CD1c-positive myeloid dendritic cell (primary cell): ENCODE measurements around the gene HHATL.
A peak's percentile ranks its signal among the peaks of the same experiment; 100 is the strongest.

ENCODE experiments used
- DNase-seq: peaks from one replicate; pipeline ENCODE4 v3.0.0-alpha.2; 2016; ENCODE audit errors: extremely low spot score

The HHATL gene, protein sequence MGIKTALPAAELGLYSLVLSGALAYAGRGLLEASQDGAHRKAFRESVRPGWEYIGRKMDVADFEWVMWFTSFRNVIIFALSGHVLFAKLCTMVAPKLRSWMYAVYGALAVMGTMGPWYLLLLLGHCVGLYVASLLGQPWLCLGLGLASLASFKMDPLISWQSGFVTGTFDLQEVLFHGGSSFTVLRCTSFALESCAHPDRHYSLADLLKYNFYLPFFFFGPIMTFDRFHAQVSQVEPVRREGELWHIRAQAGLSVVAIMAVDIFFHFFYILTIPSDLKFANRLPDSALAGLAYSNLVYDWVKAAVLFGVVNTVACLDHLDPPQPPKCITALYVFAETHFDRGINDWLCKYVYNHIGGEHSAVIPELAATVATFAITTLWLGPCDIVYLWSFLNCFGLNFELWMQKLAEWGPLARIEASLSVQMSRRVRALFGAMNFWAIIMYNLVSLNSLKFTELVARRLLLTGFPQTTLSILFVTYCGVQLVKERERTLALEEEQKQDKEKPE

GRCh38 chr3:42702066-42702951 is at the start of gene HHATL:
Gene HHATL (minus strand): TSS chr3:42702798. CDS start chr3:42700826, 1,972 bp downstream.
- no peak for DNase-seq

DNA sequence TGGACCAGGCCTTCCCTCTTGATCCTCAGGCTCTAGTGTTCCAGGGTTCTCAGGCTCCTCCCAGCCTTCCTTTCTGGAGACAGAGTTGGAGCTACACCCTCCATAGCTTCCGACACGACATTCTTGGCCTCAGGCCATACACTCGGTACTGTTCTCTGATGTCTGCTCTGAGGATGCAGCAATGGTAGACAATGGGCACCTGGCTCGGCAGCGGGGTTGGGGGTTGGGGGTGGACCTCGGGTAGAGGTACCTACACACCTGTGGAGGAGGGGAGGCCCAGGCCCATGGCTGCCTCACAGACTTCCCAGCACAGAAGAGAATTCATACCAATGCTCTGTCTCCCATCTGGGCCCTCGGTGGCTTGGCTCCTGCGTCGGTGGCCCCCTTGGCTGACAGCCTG is 49.0 kb upstream of the HHATL start:
- no peak for DNase-seq

GRCh38 chr3:42750834-42751233 is 48.2 kb upstream of the HHATL start:
- no peak for DNase-seq

DNA sequence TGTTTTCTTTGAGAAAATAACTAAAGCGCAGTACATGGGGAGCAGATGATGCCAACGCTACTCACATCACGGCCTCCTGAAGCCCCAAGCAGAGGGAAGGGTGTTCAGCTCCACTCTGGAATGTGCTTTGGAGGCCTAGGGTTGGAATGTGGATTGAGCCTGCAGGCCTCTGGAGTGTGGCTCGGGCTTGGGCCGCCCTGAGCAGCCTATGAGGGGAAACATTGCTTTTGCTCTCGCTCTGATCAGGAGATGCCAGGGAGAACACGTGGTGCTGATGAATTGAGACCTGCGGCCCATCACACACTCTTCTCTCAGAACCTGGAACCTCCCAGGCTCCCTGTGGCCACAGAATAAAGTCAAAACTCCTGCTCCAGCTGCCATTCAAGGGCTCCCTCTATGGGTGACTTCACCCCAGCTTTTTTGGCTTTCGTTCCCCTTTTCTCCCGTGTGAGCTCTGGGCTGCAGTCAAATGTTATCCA is 47.2 kb upstream of the HHATL start:
- peak; percentile 67 for DNase-seq

DNA sequence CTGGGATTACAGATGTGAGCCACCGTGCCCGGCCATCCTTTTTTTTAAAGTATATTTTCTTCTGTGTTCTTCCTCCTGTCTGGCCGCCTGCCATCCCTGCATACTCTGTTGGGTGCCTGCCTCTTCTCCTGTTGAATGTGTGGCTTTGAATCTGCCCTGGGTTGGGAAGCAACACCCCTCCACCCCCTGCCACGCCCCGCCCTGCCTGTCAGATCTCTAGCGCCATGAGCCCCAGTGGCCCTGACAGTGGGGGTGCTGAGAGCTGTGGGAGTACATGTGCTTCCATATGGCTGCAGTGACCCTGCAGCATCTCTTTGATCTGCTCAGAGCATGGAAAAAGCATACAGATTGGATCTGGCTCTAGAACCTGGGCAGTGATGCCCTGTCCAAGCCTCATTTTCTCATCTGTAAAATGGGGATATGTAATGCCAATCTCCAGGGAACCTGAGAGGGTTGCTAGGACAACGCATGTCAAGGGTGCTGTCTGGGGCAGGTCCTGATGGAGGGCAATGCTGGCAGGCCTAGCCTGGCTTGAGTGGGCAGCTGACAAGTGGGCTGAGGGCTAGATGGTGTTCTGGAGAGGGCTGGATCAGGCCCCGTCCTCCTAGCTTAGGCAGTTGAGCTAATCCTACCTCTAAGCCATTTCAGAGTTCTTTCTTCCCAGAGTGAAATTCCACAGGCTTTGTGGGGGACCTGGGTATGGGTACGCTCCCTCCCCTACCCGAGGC is 46.6 kb upstream of the HHATL start:
- no peak for DNase-seq

GRCh38 chr3:42747581-42747980 is 45.0 kb upstream of the HHATL start:
- DNase-seq, result peak; percentile 48

DNA sequence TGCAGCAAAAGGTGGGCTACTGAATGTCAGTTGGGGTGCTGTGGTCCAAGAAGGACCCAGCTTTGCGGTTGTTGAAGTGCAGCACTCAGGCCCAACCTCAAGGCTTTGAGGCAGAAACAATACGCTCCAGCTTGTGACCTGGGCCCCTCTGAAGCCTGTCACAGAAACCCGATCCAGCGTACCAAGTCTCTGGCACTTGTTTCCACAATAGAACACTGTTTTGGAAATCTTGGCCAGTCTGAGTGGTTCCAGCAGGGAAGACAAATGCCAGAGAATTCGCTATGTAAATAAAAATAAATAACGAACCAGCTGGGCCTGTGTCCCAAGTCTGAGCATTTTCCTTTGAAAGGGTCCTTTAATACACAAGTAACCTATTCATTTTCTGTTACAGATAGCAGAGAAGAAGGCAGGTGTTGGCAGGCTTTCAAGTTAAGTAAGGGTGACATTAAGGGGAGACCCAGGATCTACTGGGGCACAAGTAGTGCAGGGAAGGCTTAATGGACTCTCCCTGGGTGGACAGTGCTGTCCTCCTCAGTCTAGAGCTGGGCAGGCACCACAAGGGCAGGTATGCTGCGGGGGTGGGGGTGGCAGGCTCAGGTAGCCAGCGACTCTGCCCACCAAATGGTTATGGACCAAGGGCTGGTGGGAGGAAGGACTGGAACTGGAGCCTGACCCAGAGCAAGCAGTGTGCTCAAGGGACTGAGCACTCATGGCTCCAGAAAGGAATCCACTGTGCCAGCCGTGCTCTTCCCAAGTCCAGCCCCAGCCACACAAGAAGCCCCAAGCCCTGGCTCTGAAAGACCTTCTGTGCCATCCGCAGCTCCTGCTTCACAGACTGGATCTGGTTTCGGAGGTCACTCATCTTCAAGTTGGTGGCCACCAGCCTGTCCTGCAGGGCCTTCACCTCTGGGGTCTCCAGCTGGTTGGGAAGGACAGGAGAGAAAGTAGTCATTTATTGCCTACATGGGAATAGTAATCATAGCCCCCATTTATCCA is 44.2 kb upstream of the HHATL start:
- DNase-seq, result no peak

- no peak for DNase-seq
These were observed 43.3 kb upstream of the HHATL start for GRCh38 chr3:42745776-42746454.

GRCh38 chr3:42745291-42745745 is 42.7 kb upstream of the HHATL start:
- no peak for DNase-seq

GRCh38 chr3:42743204-42743995 is 40.8 kb upstream of the HHATL start:
- no peak for DNase-seq

DNA sequence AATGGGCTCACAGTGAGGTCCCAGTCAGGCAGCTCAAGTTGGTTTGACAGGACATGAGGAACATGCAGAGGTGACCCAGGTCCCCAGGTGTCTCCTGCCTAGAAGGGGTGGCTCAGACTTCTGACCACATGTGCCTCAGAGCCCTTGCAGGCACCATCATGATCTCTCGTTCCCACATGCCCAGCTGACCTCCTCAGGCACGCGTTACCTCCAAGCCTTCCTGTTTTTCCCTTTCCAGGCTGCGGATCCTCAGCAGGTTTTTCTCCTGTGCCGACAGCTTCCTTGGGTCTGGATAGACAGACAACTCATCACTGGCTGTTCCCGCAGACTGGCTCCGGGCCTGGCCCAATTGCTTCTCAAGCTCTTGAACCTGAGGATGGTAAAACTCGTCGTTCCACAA is 40.1 kb upstream of the HHATL start:
- DNase-seq, result no peak

DNA sequence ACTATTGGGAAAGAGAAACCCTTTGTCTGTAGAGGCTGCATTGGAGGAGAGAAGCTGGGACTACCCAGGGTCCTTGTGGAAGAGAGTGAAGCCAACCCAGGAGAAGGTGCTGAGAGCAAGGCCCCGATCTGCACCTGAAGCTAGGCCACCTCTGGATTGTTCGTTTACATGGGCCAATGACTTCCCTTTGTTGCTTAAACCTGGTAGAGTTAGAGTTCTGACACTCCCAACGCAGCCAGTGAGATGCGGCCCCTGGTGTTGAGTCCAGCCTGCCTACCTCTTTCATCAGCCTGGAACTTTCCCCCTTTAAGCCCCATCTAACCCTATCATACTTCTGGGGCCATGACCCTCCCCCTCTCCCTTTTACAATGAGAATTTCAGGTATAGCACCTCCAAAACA is 39.7 kb upstream of the HHATL start:
- no peak for DNase-seq

DNA sequence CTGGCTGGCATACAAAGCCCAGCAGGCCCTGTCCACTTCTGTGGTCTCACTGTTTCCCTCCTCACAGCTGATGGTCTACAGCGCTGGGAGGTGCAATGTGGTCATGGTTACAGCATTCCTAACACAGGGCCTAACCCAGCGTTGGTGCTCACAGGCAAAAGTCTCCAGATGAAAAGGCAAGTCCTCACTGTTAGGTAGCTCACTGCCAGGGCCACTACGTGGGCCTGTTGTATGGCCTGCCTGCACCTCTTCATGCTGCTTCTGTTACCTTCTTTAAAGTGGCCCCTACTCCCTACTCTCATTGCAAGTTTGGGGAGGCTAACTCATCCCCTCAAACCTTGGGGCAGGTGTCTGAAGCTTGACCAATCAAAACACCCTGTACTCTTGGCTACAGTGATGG is 39.2 kb upstream of the HHATL start:
- DNase-seq, result no peak

DNA sequence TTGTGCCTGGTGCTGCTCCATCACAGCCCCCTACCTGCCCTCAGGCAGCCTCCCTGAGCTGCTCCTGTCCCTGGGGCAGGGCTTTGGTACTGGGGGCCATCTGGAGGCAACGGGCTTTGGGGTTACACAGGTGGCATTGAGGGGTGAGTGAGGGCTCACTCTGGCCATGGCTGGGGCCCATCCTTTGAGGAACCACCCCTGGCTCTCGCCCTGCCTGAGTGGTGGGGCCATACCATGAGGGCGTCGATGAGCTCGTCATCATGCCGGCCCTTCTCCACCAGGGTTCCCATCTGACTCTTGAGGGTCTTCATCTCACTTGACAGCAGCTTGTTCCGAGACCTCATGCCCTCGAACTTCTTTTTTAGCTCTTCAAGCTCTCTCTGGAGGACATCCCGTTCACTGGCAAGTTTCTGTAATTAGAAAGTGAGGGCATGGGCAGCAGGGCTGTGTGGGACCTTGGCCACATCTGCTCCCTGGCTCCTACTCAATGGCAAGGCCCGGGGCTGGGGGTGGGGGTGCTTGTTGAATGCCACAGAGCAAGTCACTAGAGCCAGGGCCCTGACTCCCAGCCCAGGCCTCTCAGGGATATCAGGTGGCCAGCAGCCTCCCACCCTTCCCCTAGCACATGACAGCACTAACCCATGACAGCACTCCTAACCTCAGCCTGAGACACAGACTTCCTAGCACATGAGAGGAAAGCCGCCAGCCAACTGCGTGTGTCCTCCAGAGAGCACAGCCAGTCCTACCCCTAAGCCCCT is 37.0 kb upstream of the HHATL start:
- no peak for DNase-seq

- DNase-seq, result no peak
These were observed 33.9 kb upstream of the HHATL start for GRCh38 chr3:42736531-42736930.

DNA sequence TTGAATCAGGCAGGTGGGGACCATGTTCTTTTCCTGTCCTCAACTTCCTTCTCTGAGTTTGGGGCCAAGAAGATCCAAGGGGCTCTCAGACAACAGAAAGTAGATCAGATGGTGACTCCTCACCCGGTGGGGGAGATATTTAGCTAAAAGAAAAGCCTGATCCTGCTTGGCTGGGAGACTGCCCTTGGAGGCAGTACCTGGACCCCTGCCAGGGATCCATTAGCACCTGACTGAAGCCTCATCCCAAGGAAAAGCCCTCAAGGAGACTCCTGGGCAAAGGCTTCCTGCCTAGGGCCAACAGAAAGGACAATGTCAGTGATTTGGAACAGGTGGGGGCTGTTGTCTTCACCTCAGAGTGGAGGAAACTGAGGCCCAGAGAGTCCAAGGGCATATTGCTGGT is 33.5 kb upstream of the HHATL start:
- no peak for DNase-seq

GRCh38 chr3:42735615-42736014 is 33.0 kb upstream of the HHATL start:
- DNase-seq, result no peak

- DNase-seq, result no peak
These were observed 32.4 kb upstream of the HHATL start for GRCh38 chr3:42735019-42735418.
